Adrenal gland (tissue), 5 donors: ENCODE results near the gene PSMC4.

Experiments
- POLR2A ChIP-seq, 2 donors: fragments of 450-650 bp; IDR thresholded peaks; one replicate each; pipeline ENCODE4 v1.6.1; 2017; ENCODE audit warnings: antibody characterized with exemption in 2 of 2, mild to moderate bottlenecking in 2 of 2, moderate library complexity in 1 of 2
- TF ChIP-seq, protein P1 (sequence below), 6 experiments: fragments of 450-650 bp in 4 of 6; fragments of 200-600 bp in 2 of 6; sonication (generic) in 1 of 6; IDR thresholded peaks; 1 replicate in 5 of 6; 2 replicates in 1 of 6; pipeline versions ENCODE4 v1.5.1 to v1.8.0; 2016 to 2021; ENCODE audit warnings: antibody characterized with exemption in 6 of 6, mild to moderate bottlenecking in 2 of 6, moderate library complexity in 1 of 6
- donor health status: DM: no; HTN: no; CAD: no.

DNA sequence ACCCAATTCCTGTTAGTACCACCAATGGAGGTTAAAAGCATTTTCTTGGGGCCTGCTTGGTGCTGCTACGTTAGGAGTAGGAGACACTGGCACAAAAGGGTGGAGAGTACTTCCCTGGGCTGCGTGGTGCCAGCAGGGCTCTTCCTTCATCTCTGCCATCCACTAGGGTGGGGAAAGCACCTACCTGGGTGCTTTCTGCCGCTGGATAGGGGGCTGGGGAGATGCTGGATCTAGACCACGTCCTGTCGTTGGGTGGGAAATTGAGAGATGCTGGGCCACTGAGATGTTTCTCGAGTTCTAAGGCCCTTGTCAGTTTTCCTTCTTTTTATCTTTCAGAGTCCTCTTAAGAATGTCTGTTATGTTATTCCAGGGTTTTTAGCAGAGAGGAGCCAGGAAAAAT lies 29.8 kb upstream of the PSMC4 start:
- TF ChIP-seq, protein P1, sequence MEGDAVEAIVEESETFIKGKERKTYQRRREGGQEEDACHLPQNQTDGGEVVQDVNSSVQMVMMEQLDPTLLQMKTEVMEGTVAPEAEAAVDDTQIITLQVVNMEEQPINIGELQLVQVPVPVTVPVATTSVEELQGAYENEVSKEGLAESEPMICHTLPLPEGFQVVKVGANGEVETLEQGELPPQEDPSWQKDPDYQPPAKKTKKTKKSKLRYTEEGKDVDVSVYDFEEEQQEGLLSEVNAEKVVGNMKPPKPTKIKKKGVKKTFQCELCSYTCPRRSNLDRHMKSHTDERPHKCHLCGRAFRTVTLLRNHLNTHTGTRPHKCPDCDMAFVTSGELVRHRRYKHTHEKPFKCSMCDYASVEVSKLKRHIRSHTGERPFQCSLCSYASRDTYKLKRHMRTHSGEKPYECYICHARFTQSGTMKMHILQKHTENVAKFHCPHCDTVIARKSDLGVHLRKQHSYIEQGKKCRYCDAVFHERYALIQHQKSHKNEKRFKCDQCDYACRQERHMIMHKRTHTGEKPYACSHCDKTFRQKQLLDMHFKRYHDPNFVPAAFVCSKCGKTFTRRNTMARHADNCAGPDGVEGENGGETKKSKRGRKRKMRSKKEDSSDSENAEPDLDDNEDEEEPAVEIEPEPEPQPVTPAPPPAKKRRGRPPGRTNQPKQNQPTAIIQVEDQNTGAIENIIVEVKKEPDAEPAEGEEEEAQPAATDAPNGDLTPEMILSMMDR (IDR thresholded peaks at IDR 0.05), result no peak
- TF ChIP-seq POLR2A (IDR thresholded peaks at IDR 0.05), result no peak
